BLaER1 (cell line): ENCODE results near the gene TBC1D5.

Experiments used
- H3K27ac ChIP-seq: shearing (Covaris generic); formaldehyde crosslinking; 2 replicates; pipeline ENCODE4 v1.8.1; 2022
- H3K27me3 ChIP-seq: shearing (Covaris generic); formaldehyde crosslinking; 2 replicates; pipeline ENCODE4 v1.8.1; 2022
- H3K36me3 ChIP-seq: shearing (Covaris generic); formaldehyde crosslinking; 2 replicates; pipeline ENCODE4 v1.8.1; 2022
- H3K4me1 ChIP-seq: shearing (Covaris generic); formaldehyde crosslinking; 2 replicates; pipeline ENCODE4 v1.8.1; 2022
- H3K4me2 ChIP-seq: shearing (Covaris generic); formaldehyde crosslinking; 2 replicates; pipeline ENCODE4 v1.8.1; 2022
- H3K4me3 ChIP-seq: shearing (Covaris generic); formaldehyde crosslinking; 2 replicates; pipeline ENCODE4 v1.8.1; 2022
- H3K9ac ChIP-seq: shearing (Covaris generic); formaldehyde crosslinking; 2 replicates; pipeline ENCODE4 v1.8.1; 2022
- H3K9me3 ChIP-seq: shearing (Covaris generic); formaldehyde crosslinking; 2 replicates; pipeline ENCODE4 v1.8.1; 2022
- H4K20me1 ChIP-seq: shearing (Covaris generic); formaldehyde crosslinking; 2 replicates; pipeline ENCODE4 v1.8.1; 2022
- Cebpa-rat ChIP-seq: shearing (Covaris generic); IDR thresholded peaks from 2 replicates; pipeline ENCODE4 v1.8.1; 2022

TBC1D5 gene

GRCh38 chr3:17687566-17687965 lies 54.9 kb downstream of the TBC1D5 start:
- Histone ChIP-seq H3K36me3 (peaks cover under 1% of the 10 kb centered on the region; the same call in 1 of the 2 replicates), H3K4me2 (no peak overlapping the region), H3K27me3 (no peaks in the 10 kb centered on the region), H3K4me3 (no peak overlapping the region), H3K27ac (no peak overlapping the region), H4K20me1 (peaks cover 18% of the 10 kb centered on the region; the same call in 1 of the 2 replicates), H3K9me3 (peaks cover 10% of the 10 kb centered on the region), H3K9ac (no peak overlapping the region), H3K4me1 (no peaks in the 10 kb centered on the region)
- no peak for TF ChIP-seq Cebpa-rat

- TF ChIP-seq Cebpa-rat: no peak
- Histone ChIP-seq H3K9ac (no peak overlapping the region), H3K27ac (no peak overlapping the region), H4K20me1 (peaks cover 23% of the 10 kb centered on the region; the same call in 1 of the 2 replicates), H3K4me3 (no peak overlapping the region), H3K27me3 (no peaks in the 10 kb centered on the region), H3K36me3 (no peaks in the 10 kb centered on the region; the same call in 1 of the 2 replicates), H3K9me3 (peaks cover 4% of the 10 kb centered on the region), H3K4me1 (no peaks in the 10 kb centered on the region), H3K4me2 (no peak overlapping the region)
Observed at GRCh38 chr3:17686613-17687012, 55.8 kb downstream of the TBC1D5 start.

- H3K9me3 ChIP-seq: no peaks in the 10 kb centered on the region
- peaks cover 23% of the 10 kb centered on the region; the same call in 1 of the 2 replicates for H4K20me1 ChIP-seq
- H3K9ac ChIP-seq: no peak overlapping the region
- H3K4me1 ChIP-seq: no peaks in the 10 kb centered on the region
- no peaks in the 10 kb centered on the region for H3K27me3 ChIP-seq
- no peak for TF ChIP-seq Cebpa-rat
- no peaks in the 10 kb centered on the region for H3K36me3 ChIP-seq
- no peak overlapping the region for H3K4me3 ChIP-seq
- no peak overlapping the region for H3K27ac ChIP-seq
- H3K4me2 ChIP-seq: no peak overlapping the region
Observed at GRCh38 chr3:17683542-17684207, 58.8 kb downstream of the TBC1D5 start.

GRCh38 chr3:17680530-17680929 lies 61.9 kb downstream of the TBC1D5 start:
- Histone ChIP-seq H3K27me3 (no peaks in the 10 kb centered on the region), H3K36me3 (no peaks in the 10 kb centered on the region), H3K9ac (no peak overlapping the region), H3K9me3 (no peaks in the 10 kb centered on the region), H3K4me1 (no peaks in the 10 kb centered on the region), H4K20me1 (peaks cover 14% of the 10 kb centered on the region; the same call in 1 of the 2 replicates), H3K4me2 (no peak overlapping the region), H3K27ac (no peak overlapping the region), H3K4me3 (no peak overlapping the region)
- no peak for TF ChIP-seq Cebpa-rat

GRCh38 chr3:17678116-17678741 lies 64.2 kb downstream of the TBC1D5 start:
- no peak for TF ChIP-seq Cebpa-rat
- Histone ChIP-seq H3K9me3 (no peaks in the 10 kb centered on the region), H4K20me1 (peaks cover 18% of the 10 kb centered on the region; the same call in 1 of the 2 replicates), H3K9ac (no peak overlapping the region), H3K27ac (no peak overlapping the region), H3K27me3 (no peaks in the 10 kb centered on the region), H3K36me3 (no peaks in the 10 kb centered on the region), H3K4me3 (no peak overlapping the region), H3K4me1 (no peaks in the 10 kb centered on the region), H3K4me2 (no peak overlapping the region)

- Histone ChIP-seq H3K4me1 (no peaks in the 10 kb centered on the region), H4K20me1 (peaks cover 10% of the 10 kb centered on the region; the same call in 1 of the 2 replicates), H3K9me3 (peaks cover 6% of the 10 kb centered on the region), H3K9ac (no peak overlapping the region), H3K27me3 (no peaks in the 10 kb centered on the region), H3K27ac (no peak overlapping the region), H3K36me3 (peaks cover 7% of the 10 kb centered on the region; the same call in 1 of the 2 replicates), H3K4me2 (no peak overlapping the region), H3K4me3 (no peak overlapping the region)
- TF ChIP-seq Cebpa-rat: no peak
Observed at GRCh38 chr3:17674082-17674686, 68.2 kb downstream of the TBC1D5 start.

- peaks cover 14% of the 10 kb centered on the region for H3K9me3 ChIP-seq
- no peak overlapping the region for H3K4me3 ChIP-seq
- no peak overlapping the region for H3K27ac ChIP-seq
- TF ChIP-seq Cebpa-rat: no peak
- no peak overlapping the region for H3K4me2 ChIP-seq
- H3K9ac ChIP-seq: no peak overlapping the region
- peaks cover 10% of the 10 kb centered on the region; the same call in 1 of the 2 replicates for H4K20me1 ChIP-seq
- peaks cover 14% of the 10 kb centered on the region; the same call in 1 of the 2 replicates for H3K36me3 ChIP-seq
- H3K4me1 ChIP-seq: no peaks in the 10 kb centered on the region
- H3K27me3 ChIP-seq: no peaks in the 10 kb centered on the region
Observed at GRCh38 chr3:17672506-17672905, 69.9 kb downstream of the TBC1D5 start.

GRCh38 chr3:17670749-17671148 lies 71.7 kb downstream of the TBC1D5 start:
- Histone ChIP-seq H3K4me2 (no peak overlapping the region), H3K4me1 (no peaks in the 10 kb centered on the region), H4K20me1 (peaks cover 10% of the 10 kb centered on the region; the same call in 1 of the 2 replicates), H3K9me3 (peaks cover 14% of the 10 kb centered on the region), H3K9ac (no peak overlapping the region), H3K27ac (no peak overlapping the region), H3K36me3 (peaks cover 14% of the 10 kb centered on the region; the same call in 1 of the 2 replicates), H3K27me3 (no peaks in the 10 kb centered on the region), H3K4me3 (no peak overlapping the region)
- TF ChIP-seq Cebpa-rat: no peak

GRCh38 chr3:17664923-17665322 lies 77.5 kb downstream of the TBC1D5 start:
- no peaks in the 10 kb centered on the region for H3K27me3 ChIP-seq
- H3K9ac ChIP-seq: no peak overlapping the region
- no peak overlapping the region for H3K4me2 ChIP-seq
- H3K4me3 ChIP-seq: no peak overlapping the region
- H3K4me1 ChIP-seq: peaks cover 4% of the 10 kb centered on the region; the same call in 1 of the 2 replicates
- H3K36me3 ChIP-seq: peaks cover 10% of the 10 kb centered on the region; the same call in 1 of the 2 replicates
- no peak overlapping the region for H3K27ac ChIP-seq
- peaks cover 12% of the 10 kb centered on the region for H3K9me3 ChIP-seq
- no peak for TF ChIP-seq Cebpa-rat
- H4K20me1 ChIP-seq: no peaks in the 10 kb centered on the region

- TF ChIP-seq Cebpa-rat: no peak
- Histone ChIP-seq H4K20me1 (peaks cover 14% of the 10 kb centered on the region; the same call in 1 of the 2 replicates), H3K4me1 (no peaks in the 10 kb centered on the region), H3K9me3 (no peaks in the 10 kb centered on the region), H3K27me3 (no peaks in the 10 kb centered on the region), H3K4me2 (no peak overlapping the region), H3K4me3 (no peak overlapping the region), H3K36me3 (0 out of 2 replicates have a peak, but pooled peaks cover 8% of the 10 kb centered on the region), H3K9ac (no peak overlapping the region), H3K27ac (no peak overlapping the region)
Observed at GRCh38 chr3:17656264-17656663, 86.2 kb downstream of the TBC1D5 start.
